SK-N-MC (cell line): ENCODE data around the gene TMEM81.

ENCODE experiments used
- EZH2 ChIP-seq: fragments of 200-600 bp; sonication (generic); IDR thresholded peaks from one replicate; pipeline ENCODE4 v1.6.1; 2017; ENCODE audit warnings: antibody characterized with exemption
- POLR2AphosphoS5 ChIP-seq: IDR thresholded peaks from 2 replicates; pipeline ENCODE4 v1.6.1; 2012; ENCODE audit warnings: mild to moderate bottlenecking, low read depth, low read length, borderline replicate concordance

DNA sequence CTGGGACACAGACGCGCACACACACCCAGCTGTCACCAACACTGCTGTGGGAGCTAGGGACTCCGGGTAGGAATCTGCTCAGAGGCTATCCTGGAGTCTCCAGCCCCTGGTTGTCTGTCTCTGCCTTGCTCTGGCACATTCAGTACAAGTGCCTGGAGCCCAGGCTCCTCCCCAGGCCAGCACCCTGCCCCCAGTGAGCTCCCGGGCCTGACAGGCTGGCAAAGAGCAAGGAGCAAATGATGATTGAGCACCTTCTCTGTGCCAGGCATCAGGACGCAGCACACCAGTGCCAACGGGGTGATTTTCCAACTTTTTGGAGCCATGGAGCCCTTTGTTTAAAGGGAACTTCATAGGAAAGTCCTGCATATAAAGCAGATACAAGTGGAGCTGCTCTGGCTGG, 34.8 kb downstream of the TMEM81 start:
- no peak for TF ChIP-seq EZH2
- TF ChIP-seq POLR2AphosphoS5: no peak
